Kidney tubule cell (primary cell): ENCODE results near the gene COL13A1.

Source experiments
- DNase-seq: peaks from one replicate; pipeline ENCODE4 v3.0.0-alpha.2; 2018; ENCODE audit warnings: low spot score

The COL13A1 gene

DNA sequence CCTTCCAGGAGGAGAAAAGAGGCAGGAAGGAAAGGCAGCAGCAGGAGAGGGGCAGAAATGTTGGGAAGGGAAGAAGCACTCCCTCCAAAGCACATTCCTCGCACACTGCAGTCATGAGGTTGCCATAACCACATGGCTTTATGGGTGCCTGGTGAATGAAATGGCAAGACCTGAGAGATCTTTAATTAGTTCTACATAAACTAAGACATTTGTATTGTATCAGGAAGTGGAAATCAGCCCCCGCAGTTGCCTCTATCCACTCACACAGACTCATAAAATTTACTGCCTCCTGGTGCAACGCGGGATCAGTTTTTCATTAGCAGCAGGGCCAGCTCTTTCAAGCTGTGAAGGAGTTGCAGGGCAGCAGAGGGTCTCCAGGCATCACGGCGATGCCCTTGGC is 106.4 kb downstream of the COL13A1 start:
- no peak for DNase-seq

DNA sequence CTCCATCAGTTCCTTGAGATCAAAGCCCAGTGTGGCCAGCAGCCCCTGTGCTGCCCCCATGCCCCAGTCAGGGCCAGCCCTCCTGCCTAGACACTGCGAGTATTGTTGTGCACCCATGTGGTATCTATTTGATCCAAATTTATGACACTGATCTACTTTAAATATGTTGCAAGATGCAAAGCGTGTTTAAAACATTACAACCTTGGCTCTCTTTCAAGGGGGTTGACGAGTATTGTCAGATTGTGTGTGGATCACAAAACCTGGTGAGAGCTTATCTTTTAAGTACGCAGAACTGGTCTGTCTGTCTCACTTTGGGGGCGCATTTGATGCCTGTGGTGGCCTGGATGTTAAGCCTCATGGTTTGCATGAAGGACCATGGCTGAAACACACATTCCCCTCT is 108.9 kb downstream of the COL13A1 start:
- DNase-seq: no peak

DNA sequence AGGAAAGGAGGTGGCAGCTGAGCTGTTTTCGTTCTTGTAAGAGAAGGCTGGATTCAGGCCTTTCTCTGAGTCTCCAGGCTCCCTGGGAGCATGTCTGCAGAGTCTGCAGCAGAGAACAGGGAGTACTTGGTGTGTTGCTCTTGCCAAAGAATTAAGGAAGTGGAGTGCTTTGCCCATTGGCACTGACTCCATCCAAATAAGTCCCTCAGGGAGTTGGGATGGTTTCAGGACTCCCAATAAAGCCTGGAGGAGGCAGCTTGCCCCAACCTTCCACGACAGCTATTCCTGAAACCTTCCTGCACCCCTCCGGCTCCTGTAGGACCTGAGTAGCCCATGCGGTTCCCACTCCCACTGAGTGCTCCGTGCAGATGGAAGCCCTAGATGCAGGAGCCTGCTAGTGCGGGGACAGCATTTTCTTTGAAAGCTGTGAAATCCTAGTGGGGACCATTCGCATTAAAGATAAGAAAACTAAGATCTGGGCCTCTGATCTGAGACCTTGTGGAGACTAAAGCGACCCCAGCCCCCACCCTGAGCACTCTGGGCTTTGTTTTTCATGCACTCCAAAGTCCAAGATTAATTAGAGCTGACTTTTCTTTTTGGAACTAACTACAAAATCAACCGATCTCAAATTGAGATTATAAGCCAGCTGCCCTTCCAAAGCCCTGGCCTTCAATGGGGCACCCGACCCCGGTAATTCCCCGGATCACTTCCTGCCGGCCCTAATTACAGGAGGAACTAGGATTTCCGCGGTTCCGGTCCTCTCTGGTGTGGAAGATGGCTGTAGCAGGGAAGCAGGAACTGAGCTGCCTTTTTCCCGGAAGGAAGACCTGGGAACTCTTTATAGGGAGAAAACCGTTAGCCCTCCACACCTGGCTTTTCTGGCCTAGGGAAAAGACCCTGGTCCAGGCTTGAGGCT is 110.2 kb downstream of the COL13A1 start:
- DNase-seq: no peak

DNA sequence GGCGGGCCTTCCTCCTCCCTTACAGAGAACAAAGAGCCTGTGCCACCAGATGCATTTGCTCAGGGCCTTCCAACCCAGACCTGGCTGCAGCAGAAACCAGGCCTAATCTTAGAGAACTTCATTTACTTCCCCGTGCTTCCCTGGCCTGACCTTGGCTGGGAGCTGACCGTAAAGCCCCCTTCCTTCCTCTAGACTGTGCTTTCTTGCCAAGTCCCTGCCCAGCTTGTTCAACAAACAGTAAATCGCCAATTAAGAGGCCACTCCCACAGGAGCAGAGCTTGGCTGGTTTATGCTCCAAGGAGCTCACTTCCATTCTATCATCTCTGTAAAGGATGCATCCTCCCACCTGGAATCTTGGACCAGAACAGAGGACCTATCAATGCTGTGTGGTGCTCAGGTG is 110.9 kb downstream of the COL13A1 start:
- no peak for DNase-seq

DNA sequence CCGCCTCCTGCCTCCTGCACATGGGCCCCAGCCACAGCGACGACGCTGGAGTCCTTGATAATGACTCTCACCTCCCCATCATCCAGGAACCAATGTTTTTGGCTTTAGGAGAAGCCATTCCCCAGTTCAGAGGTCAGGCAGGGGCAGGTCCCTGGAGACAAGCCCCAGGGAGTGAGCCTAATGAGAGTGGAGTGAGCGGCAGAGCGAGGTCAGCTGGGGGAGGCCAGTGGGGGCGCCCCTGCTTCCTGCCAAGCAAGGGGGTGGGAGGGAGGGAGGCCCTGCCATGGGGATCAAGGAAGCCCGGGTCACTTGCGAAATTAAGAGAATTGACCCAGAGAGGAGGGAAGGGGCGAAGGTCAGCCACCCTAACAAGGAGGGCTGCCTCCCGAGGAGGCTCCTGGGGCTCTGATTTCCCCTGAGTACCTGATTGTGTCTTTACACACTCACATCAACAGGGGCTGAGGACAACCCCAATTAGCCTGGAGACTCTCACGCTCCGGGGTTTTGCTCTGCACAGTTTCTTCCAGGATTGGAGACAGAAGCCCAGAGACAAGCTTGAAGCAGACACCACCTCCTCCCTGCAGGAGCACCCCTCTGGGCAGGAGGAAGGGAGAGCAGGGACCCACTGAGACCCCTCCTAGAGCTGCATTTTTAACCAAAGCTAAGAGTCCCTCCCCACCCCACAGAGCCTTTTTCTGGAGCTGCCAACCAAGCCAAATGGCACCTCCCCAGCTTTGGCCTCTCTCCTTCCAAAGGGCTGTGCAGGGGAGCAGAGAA is 112.1 kb downstream of the COL13A1 start:
- no peak for DNase-seq

DNA sequence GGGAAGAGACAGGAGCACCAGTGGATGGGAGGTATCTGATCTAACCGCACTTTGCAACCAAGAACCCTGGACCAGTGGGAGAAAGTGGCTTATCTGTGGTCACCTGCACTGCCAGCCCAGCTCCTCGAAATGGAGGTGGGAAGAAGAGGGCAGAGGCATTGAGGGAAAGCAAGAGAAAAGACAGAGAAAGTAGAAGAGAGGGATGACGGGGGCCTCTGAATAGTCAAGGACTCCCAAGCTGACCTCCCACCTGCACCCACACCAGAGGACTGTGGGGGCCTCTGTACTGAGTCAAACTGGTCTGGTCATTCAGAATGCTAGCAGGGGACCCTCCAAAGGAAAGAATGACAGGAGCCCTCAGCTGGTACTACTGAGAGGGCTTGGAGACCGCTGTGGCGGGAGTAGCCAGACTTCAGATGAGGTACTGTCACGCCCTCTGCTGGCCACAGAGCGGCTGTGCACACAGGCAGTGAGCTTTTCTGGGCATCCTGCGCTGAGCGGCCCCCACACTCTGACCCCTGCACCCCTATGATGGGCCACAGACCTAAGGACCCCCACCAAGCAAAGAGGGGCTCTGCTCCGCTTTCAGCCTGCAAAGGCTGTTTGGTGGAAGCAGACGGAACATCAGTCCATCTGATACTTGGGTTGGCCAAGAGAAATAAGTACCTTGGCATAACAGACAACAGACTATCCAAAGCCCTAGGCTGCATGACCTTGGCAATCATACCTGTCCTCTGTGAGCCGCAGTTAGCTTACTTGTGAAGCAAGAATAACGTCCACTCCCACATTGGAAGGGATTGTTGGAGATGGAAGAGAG is 112.9 kb downstream of the COL13A1 start:
- DNase-seq: peak; percentile 56

DNA sequence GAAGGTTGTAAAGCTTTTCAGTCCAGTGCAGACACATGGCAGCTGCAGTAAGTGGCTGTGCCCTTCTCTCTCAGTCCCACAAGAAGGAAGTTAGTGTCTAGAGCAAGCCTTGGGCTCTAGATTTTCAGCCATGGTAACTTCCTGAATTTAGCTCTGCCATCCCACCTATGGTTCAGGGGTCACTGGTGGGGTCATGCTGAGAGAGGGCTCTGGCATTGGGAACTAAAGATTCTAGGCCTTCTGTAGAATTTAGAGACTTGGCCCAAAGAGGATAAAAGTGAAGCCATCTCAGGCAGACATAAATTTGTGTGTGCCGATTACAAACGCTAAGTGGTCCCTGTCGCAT is 113.5 kb downstream of the COL13A1 start:
- DNase-seq: no peak

DNA sequence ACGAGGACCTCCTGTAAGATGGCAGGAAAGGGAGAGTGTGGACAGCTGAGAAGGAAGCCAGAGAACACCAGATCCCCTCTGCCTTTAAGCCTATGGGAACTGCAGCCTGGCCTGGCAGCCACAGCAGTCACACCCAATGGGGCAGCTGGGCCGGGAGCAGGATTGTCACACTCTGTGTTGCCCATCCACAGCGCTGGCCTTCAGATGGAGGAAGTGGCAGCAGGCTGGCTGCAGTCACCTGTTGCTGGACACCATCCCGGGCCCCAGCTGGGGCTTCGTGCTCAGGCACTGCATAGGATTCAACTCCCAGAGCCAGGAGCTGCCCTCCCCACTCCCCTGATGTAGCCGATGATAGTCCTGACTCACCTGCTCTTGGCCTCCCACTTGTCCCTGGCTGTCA is 114.4 kb downstream of the COL13A1 start:
- no peak for DNase-seq

DNA sequence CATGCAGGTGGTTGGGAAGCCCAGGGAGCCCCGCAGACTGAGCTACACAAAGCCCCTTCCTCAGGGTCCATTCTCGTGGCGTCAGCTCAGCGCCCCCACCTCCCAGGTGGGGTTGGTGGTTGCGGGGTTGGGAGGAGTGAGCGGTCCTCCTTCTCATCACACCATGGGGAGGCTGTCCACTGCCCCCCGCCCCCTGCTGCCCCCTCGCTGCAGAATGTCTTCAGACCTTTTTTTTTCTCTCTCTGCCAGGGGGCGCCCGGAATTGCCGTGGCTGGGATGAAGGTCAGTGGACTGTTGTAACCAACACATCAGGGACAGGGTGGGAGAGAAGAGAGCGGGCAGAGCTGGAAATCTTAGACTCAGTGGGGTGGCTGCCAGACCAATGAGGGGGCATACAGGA is 116.3 kb downstream of the COL13A1 start:
- no peak for DNase-seq

DNA sequence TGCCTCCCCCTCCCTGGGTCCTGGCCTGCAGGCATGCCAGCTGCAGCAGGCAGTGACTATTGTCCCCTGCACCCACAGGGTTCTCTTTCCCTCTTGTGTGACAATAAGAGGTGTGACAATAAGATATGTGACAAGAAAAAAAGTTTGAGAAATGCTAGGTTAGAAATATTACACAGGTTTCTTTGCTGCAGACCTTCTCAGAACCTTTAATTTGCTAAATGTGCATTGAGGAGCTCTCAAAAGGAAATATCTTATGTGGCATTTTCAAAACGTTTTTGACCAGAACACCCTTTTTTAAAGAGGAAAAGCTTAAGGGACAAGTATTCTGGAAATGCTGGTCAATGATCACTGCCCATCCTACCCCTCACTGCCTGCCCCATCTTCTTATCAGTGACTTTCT is 117.5 kb downstream of the COL13A1 start:
- DNase-seq: no peak

DNA sequence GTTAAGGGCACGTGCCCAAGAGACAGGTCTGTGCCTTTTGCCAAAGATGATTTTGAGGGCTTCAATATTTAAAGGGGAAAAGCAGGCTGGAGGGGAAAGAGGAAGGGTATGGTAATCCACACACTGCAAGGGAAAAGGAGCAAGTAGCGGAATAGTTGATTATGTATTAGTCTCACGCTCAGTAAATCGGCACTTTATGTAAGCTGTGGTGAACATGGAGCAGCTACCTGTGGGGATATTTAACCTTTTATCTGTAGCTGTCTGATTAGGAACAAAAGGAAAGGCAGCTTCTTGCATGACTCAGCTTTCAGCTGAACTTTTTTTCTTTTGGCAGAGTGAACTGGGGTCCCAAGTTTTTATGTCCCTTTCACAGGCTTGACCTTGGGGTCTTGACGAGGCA is 123.4 kb downstream of the COL13A1 start:
- DNase-seq: no peak

DNA sequence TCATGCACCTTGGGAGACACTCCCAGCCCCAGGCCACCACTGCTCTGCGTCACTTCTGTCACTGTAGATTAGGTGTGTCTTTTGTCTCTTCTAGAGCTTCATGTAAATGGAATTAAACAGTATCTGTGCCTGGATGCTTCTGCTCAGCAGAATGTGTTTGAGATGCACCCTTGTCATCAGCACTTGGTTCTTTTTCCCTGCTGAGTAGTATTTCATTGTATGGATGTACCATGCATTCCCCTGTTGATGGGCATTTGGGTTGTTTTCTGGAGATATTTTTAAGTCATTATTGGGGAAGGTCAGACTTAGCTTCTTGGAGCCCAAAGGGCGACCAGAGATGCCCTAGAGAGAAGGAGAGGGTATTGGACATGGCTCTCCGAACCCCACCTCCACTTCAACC is 126.6 kb downstream of the COL13A1 start:
- DNase-seq: no peak

DNA sequence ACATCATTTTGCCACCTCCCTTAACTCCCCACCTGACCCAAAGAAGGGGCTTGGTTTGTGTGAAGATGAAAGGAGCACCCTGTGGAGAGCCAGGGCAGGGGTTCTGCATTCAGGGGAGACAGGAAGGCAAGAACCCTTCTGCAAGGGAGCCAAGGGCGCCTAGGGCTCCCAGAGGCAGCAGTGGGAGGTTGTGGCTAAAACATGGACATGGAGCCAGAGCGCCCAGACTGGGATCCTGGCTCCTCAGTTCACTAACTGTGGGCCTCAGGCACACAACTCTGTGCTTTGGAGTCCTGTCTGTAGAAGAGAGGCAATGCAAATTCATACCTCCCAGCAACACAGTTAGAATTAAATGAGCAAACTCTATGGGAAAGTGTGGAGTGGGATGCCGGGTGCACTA is 127.9 kb downstream of the COL13A1 start:
- DNase-seq: no peak

DNA sequence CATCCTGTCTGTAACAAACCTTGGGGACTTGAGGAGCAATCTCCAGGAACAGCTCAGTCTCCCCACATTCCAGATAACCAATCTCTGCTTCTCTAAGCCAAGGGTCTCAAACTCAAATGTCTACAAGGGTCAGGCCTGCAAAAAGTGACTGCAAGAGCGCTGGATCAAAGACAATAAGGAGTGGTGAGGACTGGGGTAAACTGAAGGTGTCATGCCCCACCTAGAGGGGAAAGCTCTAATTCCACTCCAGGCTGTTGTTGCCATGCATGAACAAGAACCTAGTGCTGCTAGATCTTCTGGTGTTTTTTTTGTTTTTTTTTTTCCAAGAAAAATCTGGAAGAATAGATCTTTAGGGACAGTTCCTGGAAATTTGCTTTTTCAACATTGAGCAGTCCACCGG is 133.1 kb downstream of the COL13A1 start:
- no peak for DNase-seq

DNA sequence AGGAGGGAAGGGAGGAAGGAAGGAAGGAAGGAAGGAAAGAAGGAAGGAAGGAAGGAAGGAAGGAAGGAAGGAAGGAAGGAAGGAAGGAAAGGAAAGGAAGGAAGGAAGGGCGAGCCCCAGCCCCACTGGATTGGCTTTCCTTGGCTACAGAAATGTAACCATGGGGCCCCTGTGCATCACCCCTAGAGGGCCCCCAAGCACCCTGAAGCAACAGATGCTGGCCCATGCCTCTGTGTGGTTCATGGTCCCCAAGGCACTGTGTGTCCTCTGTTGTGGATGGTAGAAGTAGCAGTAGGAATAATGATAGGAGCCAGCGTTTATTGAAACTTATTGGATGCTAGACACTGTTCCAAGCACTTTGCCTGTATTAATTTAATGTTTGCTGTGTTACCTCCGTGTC is 134.4 kb downstream of the COL13A1 start:
- no peak for DNase-seq

DNA sequence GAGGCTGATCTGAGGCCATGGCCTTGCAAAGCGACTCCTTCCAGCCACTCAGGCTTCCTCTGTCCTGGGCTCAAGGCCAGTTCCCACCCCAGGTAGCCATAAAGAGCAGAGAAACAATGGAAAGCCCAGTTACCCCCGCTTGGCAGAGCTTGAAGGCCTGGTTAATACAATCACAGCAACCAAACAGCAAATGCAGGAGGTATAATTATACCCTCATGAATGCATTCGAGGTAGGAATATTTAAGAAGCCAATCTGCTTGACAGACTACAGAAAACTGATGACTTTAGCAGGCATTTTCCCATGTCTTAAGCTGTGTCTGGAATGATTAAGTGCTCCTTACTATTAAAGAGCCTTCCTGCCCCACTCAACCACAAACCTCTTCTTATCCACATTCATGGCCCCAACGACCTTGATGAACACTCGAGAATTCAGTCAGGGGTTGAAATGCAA is 136.9 kb downstream of the COL13A1 start:
- DNase-seq: no peak

DNA sequence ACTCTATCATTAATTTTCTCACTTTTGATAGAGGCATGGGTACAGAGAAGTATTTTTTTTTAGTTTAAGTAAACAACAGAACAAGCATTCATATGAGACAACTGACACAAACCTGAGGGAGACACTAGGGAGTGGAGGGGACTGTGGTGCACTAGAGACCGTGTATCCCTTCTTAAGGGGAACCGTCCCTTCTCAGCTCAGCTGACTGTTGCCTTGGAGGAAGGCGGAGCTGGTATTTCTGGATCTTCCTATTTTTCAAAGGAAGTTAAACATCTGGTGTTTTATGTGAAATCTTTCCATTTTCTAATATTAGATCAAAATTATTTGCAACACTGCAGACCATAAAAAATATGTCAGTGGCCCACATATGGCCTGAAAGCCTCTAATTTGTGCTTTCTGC is 137.4 kb downstream of the COL13A1 start:
- no peak for DNase-seq

DNA sequence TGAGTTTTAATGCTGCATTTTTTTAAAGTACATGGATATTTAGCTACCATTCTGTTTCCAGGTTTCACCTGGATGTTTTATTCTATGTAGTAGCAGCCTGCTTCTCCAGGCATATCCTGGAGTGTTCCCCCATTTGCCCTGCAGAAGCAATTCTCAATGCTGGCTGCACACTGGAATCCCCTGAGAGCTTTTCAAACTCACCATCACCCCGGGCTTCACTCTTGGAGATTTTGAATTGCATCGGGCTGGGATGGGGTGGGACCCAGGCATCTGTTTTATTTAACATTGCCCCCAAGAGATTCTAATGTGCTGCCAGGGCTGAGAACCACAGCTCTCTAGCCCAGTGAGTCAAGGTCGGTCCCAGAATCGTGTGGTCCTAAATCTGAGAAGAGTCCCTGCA is 137.8 kb downstream of the COL13A1 start:
- no peak for DNase-seq

DNA sequence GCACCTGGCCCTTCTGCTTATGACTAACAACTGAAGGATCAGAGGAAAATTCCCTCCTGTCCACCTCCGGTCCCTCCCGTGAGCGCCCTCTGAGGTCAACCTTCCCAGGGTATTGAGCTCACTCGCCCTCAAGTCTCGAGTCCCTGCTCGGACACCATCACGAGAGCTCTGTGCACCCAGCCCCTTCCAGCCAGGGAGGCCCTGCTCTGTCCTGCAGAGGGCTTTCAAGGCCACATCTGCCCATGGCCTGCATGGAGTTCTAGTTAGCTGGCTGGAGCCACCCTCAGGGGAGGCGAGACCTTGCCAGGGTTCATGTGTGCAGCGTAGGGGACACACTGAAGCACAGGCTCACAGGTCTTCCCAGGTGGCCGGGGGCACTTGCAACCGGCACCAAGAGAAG is 140.0 kb downstream of the COL13A1 start:
- DNase-seq: no peak

DNA sequence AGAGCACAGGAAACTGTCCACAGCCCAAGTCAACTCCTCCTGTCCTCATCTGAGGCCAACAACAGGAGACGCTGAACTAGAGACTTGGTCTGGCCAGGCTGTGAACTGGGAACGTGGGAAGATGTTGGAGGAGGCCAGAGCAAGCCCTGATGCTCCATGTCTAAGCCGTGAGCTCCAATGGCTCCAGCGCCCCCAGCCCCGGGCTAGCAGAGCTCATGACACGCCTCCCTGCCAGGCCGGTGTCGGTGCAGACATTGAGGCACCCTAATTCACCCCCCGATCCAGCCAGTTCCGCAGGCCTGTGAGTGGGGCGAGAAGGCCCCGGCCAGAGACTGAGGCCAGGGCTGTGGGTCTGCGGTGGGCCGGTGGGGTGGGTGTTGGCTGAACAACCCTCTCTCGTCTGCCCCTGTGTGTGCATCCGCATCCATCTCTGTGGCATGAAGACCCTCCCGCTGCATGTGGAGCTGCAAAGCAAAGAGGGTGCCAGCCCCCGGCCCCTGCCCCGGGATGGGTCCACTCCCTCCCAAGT is 141.7 kb downstream of the COL13A1 start:
- DNase-seq: no peak

DNA sequence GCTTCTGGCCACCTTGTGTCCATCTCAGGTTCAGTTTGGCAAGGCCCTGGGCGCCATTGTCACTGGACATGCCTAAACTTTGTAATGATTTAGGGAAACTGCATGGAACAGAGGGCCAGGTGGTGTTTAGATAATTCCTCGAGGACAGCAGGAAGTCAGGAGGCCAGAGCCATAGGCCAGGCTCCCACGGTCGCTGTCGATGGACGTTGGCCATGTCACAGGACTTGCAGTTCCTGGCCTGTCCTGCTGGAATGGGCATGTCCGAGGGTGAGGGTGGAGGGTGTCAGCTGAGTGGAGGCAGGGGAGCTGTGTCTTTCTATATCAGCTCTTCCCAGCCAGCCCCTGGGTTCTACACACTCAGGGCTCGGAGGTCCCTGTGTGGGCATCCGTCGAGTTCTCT is 143.1 kb downstream of the COL13A1 start:
- no peak for DNase-seq

DNA sequence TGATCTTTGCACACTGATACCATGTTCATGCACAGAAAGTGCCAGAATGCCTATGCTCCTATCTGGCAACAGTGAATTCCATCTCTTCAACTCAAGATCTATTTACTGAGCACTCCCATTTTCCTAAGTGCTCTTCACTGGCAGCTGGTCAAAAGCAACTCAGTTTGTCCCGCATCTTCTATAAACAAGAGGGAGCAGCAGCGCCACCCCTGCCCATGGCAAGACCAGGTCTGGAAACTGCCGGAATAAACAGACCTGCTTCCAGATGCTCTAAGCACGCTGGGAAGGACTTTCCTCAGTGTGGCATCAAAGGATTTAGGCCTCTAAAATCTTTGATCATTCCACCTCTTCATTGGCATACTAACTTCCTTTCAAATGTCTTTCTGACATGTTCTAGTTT is 146.6 kb downstream of the COL13A1 start:
- DNase-seq: no peak
